Ureter (tissue), 1 donor: ENCODE data around the gene ISYNA1. TPM values are rescaled to one million over a fixed set of nuclear protein-coding genes. Genes with fewer than 3 reads are reported as not detected.

ENCODE experiments used
- DNase-seq: peaks from one replicate; pipeline ENCODE4 v3.0.0-alpha.2; 2020; ENCODE audit warnings: low spot score
- total RNA-seq: library from RNA; stranded (reverse); gene quantifications from one replicate; pipeline ENCODE4 v1.2.4, GENCODE V29; 2023
- donor health status: DM: yes; HTN: yes; CAD: no.

The ISYNA1 gene
- total RNA-seq, 1 donor from 2014 or later: 116 TPM

DNA sequence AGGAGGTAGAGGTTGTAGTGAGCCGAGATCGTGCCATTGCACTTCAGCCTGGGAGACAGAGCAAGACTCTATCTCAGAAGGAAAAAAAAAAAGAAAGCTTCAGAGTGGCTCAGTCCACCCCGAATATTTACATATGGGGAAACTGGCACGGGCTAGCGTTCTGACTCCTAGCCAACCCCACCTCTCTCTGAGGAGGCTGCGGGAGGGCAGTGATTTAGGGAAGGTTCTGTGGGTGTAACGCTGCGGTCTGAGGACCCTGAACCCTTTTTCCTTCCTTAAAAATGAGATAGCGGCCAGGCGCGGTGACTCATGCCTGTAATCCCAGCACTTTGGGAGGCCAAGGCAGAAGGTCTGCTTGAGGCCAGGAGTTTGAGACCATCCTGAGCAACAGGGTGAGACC is 45.5 kb downstream of the ISYNA1 start:
- DNase-seq: no peak

DNA sequence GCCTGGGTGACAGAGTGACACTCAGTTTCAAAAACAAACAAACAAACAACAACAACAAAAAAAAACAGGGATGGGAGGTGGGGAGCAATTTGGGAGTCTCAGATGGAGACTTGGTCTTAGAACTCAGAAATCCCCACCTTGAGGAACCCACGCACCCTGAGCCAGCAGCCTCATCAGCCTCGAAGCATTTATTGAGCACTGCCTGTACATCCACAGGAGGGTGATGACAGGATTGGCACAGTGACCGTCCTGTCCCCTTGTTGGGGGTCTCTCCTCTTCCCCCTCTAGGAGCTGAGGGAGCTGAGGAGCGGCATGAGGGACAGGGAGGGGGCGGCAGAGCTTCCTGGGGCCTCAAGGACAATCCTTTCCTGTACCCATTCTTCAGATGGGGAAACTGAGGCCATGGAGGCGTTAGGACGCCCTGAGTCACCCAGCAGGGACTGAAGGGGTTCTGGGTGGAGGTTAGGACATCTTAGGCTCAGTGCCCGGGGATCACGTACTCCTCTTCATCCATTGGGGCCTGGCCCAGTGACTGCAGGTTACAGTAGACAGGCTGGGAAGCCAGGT is 46.3 kb downstream of the ISYNA1 start:
- no peak for DNase-seq

DNA sequence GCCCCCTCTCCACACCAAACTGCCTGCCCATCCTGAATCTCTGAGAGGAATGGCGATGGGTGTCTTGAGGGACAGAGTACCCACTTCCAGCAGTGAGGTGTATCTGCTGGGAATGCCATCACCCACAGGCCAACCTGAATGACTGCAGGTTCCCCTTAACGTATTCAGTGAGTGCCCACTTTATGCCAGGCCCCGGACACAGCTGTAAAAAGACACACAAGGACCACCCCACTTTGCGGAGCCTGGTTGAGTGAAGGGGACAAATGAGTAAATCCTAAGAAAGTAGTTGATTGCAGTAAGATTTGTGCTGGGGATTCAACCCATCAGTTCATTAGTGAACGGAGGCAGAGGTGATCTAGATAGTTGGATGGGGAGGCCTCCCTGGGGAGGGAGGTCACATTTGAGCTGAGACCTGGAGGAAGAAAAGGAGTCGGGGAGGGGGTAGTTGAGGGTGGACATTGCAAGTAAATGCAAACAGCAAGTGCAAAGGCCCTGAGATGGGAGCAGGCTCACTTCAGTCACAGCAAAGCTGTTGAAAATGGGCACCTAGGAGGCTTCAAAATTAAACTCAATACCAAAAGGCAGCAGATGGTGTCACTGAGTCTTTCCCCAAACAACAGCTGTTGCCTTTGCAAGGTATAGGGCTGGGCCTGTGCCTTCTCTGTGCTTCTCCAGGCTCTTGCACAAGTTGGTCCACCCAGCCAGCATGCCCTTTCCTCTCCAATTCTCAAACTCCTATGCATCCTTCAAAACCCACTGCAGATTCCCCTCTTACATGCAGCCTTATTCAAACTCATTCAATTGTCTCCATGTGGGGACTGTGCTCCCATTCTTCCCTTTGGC is 47.6 kb downstream of the ISYNA1 start:
- no peak for DNase-seq

DNA sequence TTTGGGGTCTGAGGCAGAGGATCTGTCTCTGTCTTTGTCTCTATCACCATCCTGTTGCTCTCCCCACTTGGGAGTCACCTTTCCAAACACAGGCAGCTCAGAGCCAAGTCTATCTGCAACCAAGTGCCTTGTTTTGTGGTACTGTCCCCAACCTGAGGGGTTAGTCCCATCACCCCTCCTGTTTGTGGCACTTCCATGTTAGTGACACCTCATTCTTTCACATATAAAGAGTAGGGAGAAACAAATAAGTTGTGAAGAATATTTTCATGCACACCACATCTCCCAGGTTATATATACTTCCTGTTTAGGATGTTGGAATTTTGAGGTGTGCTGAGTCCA is 48.2 kb downstream of the ISYNA1 start:
- DNase-seq: no peak

DNA sequence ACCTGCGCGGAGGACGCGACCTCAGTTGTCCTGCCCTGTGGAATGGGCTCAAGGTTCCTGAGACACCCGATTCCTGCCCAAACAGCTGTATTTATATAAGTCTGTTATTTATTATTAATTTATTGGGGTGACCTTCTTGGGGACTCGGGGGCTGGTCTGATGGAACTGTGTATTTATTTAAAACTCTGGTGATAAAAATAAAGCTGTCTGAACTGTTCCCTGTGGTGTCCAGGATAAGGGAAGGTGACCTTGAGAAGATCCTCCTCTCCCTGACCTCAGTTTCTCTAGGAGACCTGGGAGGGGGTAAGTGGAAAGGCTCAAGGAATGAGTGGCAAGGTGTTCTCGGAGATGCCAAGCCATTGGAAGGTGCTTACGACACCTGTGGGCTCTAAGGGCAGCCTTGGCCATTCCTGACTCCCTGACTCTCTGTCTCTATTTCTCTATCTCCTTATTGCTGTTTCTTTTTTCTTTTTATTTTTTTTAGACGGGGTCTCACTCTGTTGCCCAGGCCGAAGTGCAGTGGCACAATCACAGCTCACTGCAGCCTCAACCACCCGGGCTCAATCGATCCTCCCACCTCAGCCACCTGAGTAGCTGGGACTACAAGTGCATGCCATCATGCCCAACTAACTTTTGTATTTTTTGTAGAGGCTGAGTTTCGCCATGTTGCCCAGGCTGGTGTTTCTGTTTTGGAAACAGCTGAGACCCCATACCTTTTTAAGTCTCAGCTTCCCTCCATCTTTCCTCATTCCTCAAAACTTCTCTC is 48.8 kb downstream of the ISYNA1 start:
- DNase-seq: no peak

DNA sequence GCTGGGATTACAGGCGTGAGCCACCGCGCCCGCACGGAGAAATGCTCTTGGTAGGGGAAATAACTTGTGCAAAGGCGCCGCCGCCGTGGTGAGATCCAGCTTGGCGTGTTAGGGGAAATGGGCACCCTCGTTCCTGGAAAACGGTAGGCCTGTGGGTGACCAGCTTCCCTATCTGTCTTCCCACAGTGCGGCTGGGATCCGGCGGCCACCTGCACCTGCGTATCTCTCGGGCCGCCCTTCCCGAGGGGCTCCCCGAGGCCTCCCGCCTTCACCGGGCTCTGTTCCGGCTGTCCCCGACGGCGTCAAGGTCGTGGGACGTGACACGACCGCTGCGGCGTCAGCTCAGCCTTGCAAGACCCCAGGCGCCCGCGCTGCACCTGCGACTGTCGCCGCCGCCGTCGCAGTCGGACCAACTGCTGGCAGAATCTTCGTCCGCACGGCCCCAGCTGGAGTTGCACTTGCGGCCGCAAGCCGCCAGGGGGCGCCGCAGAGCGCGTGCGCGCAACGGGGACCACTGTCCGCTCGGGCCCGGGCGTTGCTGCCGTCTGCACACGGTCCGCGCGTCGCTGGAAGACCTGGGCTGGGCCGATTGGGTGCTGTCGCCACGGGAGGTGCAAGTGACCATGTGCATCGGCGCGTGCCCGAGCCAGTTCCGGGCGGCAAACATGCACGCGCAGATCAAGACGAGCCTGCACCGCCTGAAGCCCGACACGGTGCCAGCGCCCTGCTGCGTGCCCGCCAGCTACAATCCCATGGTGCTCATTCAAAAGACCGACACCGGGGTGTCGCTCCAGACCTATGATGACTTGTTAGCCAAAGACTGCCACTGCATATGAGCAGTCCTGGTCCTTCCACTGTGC is 49.6 kb downstream of the ISYNA1 start:
- peak; percentile 85 for DNase-seq

DNA sequence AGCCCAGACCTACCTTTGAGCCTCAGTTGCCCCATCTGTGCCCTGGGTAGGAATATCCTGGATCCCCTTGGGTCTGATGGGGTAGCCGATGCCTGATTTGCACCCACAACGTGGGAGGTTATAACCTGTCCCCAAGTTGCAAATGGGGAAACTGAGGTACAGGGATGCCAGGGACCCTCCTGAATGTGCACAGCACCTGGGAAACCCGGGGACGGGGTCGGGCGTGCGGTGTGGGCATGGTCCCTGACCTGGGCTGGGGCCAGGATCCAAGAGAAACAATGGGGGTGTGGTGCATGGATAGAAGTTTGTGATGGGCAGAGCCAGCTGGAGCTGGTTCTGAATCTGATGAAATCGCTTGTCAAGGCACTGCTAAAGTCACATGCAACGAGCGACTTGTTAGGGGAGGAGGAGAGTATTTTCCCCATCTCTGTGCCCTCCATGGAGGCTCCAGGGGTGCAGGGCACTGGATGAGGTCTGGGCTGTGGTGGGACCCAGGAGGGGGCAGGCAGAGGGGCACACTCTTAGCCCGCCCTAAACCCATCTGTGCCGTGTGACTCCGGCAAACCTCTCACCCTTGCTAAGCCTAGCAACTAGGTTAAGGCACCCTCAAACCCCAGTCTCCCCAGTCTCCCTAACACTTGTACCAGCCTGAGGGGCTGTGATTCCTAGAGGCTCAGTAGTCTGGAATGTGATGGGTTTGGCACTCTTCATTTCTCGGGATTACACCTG is 51.2 kb downstream of the ISYNA1 start:
- peak; percentile 65 for DNase-seq

DNA sequence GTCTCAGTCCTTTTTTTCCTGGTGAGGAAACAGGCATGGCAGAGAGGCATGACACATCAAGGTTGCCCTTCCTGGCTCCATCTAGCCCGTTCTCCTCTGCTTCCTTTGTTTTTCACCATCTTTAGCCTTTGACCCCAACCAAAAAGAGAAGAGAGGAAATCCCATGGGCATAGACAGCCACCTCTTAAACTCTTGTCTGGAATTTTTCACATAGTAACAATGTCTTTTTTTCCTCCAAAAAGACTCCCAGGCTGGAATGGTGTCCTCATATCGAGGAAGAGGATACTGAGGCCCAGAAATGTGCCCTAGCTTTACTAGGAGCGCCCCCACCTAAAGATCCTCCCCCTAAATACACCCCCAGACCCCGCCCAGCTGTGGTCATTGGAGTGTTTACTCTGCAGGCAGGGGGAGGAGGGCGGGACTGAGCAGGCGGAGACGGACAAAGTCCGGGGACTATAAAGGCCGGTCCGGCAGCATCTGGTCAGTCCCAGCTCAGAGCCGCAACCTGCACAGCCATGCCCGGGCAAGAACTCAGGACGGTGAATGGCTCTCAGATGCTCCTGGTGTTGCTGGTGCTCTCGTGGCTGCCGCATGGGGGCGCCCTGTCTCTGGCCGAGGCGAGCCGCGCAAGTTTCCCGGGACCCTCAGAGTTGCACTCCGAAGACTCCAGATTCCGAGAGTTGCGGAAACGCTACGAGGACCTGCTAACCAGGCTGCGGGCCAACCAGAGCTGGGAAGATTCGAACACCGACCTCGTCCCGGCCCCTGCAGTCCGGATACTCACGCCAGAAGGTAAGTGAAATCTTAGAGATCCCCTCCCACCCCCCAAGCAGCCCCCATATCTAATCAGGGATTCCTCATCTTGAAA is 52.0 kb downstream of the ISYNA1 start, which contains the start of gene GDF15:
Gene GDF15, plus strand, starts transcription at position 484 of the 868 bp plus-strand sequence. Its CDS starts 32 bp downstream, at position 516.
- peak; percentile 92 for DNase-seq

DNA sequence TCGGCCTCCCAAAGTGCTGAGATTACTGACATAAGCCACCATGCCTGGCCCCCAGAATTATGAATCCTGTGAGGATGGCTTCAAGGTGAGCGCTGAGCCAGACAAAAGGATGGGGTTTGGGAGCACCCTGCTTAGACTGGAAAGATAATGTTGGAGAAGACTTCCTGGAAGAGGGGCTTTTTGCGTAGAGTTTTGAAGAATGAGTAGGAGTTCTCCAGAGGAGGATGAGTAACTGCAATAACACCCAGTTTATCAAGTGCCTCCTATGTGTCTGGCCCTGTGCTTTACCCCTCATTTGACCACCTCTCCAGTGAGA is 52.6 kb downstream of the ISYNA1 start:
- no peak for DNase-seq

DNA sequence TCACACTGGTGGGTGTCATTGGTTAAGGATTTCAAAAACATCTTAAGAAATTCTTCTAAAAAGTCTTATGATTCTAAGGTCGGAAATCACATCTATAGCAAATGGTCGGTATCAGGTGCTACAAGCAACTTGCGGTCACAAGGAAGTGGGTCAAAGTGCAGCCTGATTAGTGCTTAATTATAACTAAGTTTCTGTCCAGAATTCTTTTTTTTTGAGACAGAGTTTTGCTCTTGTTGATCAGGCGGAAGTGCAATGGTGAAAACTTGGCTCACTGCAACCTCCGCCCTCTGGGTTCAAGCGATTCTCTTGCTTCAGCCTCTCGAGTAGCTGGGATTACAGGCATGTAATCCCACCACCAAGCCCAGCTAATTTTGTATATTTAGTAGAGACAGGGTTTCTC is 53.2 kb downstream of the ISYNA1 start:
- DNase-seq: no peak

Other genes with a start within 250 kb of the ISYNA1 start
- 14.7 TPM for gene MPV17L2, start 244.9 kb downstream of the ISYNA1 start, total RNA-seq
- 6.1 TPM for gene RAB3A, start 234.1 kb downstream of the ISYNA1 start, total RNA-seq
- gene PDE4C, start 211.7 kb downstream of the ISYNA1 start, total RNA-seq: 3.0 TPM
- 5.9 TPM for gene IQCN, start 163.7 kb downstream of the ISYNA1 start, total RNA-seq
- gene JUND, start 156.5 kb downstream of the ISYNA1 start, total RNA-seq: 94.9 TPM
- gene LSM4, start 115.1 kb downstream of the ISYNA1 start, total RNA-seq: 99.8 TPM
- 48.5 TPM for gene PGPEP1, start 97.5 kb downstream of the ISYNA1 start, total RNA-seq
- gene GDF15, start 52.0 kb downstream of the ISYNA1 start, total RNA-seq: 84.1 TPM
- 3.6 TPM for gene LRRC25, start 40.5 kb downstream of the ISYNA1 start, total RNA-seq
- gene SSBP4, start 18.7 kb downstream of the ISYNA1 start, total RNA-seq: 74.7 TPM
- gene ELL, start 83.9 kb upstream of the ISYNA1 start, total RNA-seq: 29.2 TPM
- gene FKBP8, start 105.4 kb upstream of the ISYNA1 start, total RNA-seq: 162 TPM
- gene KXD1, start 119.7 kb upstream of the ISYNA1 start, total RNA-seq: 79.5 TPM
- 1,235 TPM for gene UBA52, start 133.7 kb upstream of the ISYNA1 start, total RNA-seq
- gene REX1BD, start 150.7 kb upstream of the ISYNA1 start, total RNA-seq: 62.1 TPM
- gene CRLF1, start 168.7 kb upstream of the ISYNA1 start, total RNA-seq: 7.8 TPM
- 1.3 TPM for gene TMEM59L, start 174.7 kb upstream of the ISYNA1 start, total RNA-seq
- 14.9 TPM for gene KLHL26, start 198.9 kb upstream of the ISYNA1 start, total RNA-seq
- 19.7 TPM for gene CRTC1, start 245.5 kb upstream of the ISYNA1 start, total RNA-seq